Endodermal cell (in vitro differentiated cells): ENCODE data around the gene CCM2. TPM values are rescaled to one million over a fixed set of nuclear protein-coding genes. Genes with fewer than 3 reads are reported as not detected.

Experiments used
- DNase-seq: peaks from one replicate; pipeline ENCODE4 v3.0.0-alpha.2; 2017
- H3K27ac ChIP-seq: 2 replicates; pipeline ENCODE4 v1.5.1; 2013; ENCODE audit warnings: mild to moderate bottlenecking, low read depth, low read length, moderate library complexity
- H3K27me3 ChIP-seq: 2 replicates; pipeline ENCODE4 v1.6.1; 2013; ENCODE audit warnings: mild to moderate bottlenecking, low read length, moderate library complexity; ENCODE audit not compliant: insufficient read depth, control insufficient read depth, poor library complexity, severe bottlenecking
- H3K36me3 ChIP-seq: 2 replicates; pipeline ENCODE4 v1.7.0; 2013; ENCODE audit warnings: mild to moderate bottlenecking, low read length, moderate library complexity; ENCODE audit not compliant: control insufficient read depth, insufficient read depth
- H3K4me1 ChIP-seq: one replicate; pipeline ENCODE4 v1.7.0; 2013; ENCODE audit warnings: low read length; ENCODE audit not compliant: control insufficient read depth, insufficient read depth
- H3K4me3 ChIP-seq: 2 replicates; pipeline ENCODE4 v1.5.1; 2013; ENCODE audit warnings: mild to moderate bottlenecking, low read length, moderate library complexity
- H3K9ac ChIP-seq: 2 replicates; pipeline ENCODE4 v1.6.1; 2013; ENCODE audit warnings: mild to moderate bottlenecking, low read length, moderate library complexity; ENCODE audit not compliant: poor library complexity, severe bottlenecking; ENCODE audit errors: extremely low read depth
- H3K9me3 ChIP-seq: 2 replicates; pipeline ENCODE4 v1.6.1; 2013; ENCODE audit warnings: mild to moderate bottlenecking, low read length, moderate library complexity; ENCODE audit not compliant: control insufficient read depth
- H3K27ac Mint-ChIP-seq: 2 replicates; pipeline ENCODE4 v1.8.0; 2020; ENCODE audit warnings: mixed read lengths
- H3K27me3 Mint-ChIP-seq: 2 replicates; pipeline ENCODE4 v1.8.0; 2021; ENCODE audit warnings: mild to moderate bottlenecking, mixed read lengths; ENCODE audit not compliant: insufficient read depth
- H3K36me3 Mint-ChIP-seq: 2 replicates; pipeline ENCODE4 v1.8.0; 2020; ENCODE audit warnings: low read depth, mixed read lengths
- H3K4me1 Mint-ChIP-seq: 2 replicates; pipeline ENCODE4 v1.8.0; 2020; ENCODE audit warnings: mixed read lengths
- H3K4me3 Mint-ChIP-seq: 2 replicates; pipeline ENCODE4 v1.8.0; 2020; ENCODE audit warnings: mild to moderate bottlenecking, moderate library complexity, mixed read lengths
- H3K9me3 Mint-ChIP-seq: 2 replicates; pipeline ENCODE4 v1.8.0; 2020; ENCODE audit warnings: mild to moderate bottlenecking, mixed read lengths
- WGBS, 2 experiments: methylation state at CpG; one replicate each; pipeline versions ENCODE4 v1.1.5 to v1.1.7; 2013; ENCODE audit warnings: missing lambda C conversion rate in 2 of 2, mixed read lengths in 1 of 2; ENCODE audit not compliant: insufficient coverage in 1 of 2, insufficient read length in 1 of 2; 5-methylcytosine and 5-hydroxymethylcytosine counted together
- total RNA-seq, 2 donors: library from RNA; stranded (reverse); fragmentation: NEBNext Ultra II Directional in 1 of 2; extraction: Animal tissue kit (Norgen Biotek cat#: 25700) in 1 of 2; gene quantifications; 2 replicates in 1 of 2; 3 replicates in 1 of 2; pipeline ENCODE4 v1.2.1, GENCODE V29; 2021
- TF ChIP-seq, protein P1 (sequence below): fragments of 200-600 bp; sonication (generic); conservative IDR thresholded peaks from 2 replicates; pipeline ENCODE4 v1.5.0; 2021; ENCODE audit warnings: antibody characterized with exemption, mild to moderate bottlenecking

CCM2 gene
- total RNA-seq, 2 donors from 2014 or later, result 37.4 to 38.1 TPM

DNA sequence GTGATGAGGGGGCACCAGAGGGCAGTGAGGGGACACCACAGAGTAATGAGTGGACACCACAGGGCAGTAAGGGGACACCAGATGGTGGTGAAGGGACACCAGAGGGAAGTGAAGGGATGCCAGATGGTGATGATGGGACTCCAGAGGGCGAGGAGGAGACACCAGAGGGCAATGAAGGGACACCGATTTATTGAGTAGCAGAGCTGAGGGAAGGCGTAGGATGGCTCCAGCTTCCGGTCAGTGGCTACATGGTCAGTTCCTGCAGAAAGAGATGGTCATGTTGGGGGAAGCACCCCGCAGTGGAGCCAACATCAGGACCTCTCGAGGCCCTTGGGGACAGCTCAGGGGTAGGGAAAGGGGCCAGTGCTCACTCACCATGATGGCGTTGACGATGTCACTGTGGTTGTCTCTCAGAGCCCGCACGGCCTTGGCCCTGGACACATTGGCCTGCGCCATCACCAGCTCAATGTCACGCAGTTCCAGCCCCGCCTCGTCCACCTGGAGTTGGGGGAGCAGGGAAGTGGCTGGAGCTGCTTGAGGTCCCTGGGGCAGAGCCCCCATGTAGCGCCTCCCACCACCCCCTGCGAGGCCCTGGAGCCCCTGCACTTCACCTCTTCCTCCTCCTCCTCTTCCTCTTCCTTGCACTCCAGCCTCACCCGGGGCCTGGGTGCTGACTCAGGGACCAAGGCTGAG lies 80.4 kb downstream of the CCM2 start:
- no peak overlapping the region for H3K27ac ChIP-seq
- no peaks in the 10 kb centered on the region for H3K27me3 ChIP-seq
- Mint-ChIP-seq H3K27me3 (no peaks in the 10 kb centered on the region), H3K4me3 (no peak overlapping the region), H3K27ac (no peak overlapping the region), H3K36me3 (peaks cover 9% of the 10 kb centered on the region), H3K4me1 (no peaks in the 10 kb centered on the region), H3K9me3 (no peaks in the 10 kb centered on the region)
- TF ChIP-seq, protein P1, sequence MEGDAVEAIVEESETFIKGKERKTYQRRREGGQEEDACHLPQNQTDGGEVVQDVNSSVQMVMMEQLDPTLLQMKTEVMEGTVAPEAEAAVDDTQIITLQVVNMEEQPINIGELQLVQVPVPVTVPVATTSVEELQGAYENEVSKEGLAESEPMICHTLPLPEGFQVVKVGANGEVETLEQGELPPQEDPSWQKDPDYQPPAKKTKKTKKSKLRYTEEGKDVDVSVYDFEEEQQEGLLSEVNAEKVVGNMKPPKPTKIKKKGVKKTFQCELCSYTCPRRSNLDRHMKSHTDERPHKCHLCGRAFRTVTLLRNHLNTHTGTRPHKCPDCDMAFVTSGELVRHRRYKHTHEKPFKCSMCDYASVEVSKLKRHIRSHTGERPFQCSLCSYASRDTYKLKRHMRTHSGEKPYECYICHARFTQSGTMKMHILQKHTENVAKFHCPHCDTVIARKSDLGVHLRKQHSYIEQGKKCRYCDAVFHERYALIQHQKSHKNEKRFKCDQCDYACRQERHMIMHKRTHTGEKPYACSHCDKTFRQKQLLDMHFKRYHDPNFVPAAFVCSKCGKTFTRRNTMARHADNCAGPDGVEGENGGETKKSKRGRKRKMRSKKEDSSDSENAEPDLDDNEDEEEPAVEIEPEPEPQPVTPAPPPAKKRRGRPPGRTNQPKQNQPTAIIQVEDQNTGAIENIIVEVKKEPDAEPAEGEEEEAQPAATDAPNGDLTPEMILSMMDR, result no peak
- no peaks in the 10 kb centered on the region for H3K4me1 ChIP-seq
- DNase-seq, result peak; percentile 27
- H3K9ac ChIP-seq, result no peak overlapping the region
- no peak overlapping the region for H3K4me3 ChIP-seq
- H3K9me3 ChIP-seq, result no peaks in the 10 kb centered on the region
- 89 to 95% methylated on average over 8 to 17 of the region's 17 CpGs for WGBS, 2 experiments
- H3K36me3 ChIP-seq, result peaks cover 7% of the 10 kb centered on the region

DNA sequence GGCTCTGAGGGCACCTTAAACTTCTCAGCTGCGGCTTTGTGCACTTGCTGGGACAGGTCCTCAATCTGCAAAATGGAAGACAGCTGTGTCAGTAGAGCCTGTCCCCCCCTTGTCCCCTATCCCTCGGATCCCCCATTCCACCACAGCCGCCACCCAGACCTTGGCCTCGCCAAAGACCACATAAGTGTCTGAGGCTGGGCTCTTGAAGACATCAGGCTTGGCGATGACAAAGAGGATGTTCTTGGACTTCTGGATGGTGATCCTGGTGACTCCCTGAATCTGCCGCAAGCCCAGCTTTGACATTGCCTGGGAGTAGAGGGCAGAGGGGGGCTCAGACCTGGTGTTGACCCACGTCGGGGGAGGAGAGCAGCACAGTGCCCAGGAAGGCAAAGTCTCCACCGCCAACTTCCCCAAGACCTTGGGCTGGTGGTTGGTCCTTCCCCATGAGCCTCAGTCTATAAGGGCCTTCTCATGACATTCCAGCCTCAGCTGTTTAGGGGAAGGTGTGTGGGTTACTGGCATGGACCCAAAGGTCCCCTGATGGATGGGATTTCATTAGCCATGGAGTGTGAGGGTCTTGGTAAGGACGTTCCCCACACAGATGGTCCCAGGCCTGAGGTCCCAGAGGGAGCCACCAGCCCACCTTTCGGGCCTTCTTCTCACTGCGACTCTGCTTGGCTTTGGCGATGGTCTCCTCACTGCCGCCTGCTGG lies 81.1 kb downstream of the CCM2 start:
- Mint-ChIP-seq H3K4me1 (no peaks in the 10 kb centered on the region), H3K36me3 (peaks cover 6% of the 10 kb centered on the region), H3K27me3 (no peaks in the 10 kb centered on the region), H3K9me3 (no peaks in the 10 kb centered on the region), H3K4me3 (no peak overlapping the region), H3K27ac (no peak overlapping the region)
- no peaks in the 10 kb centered on the region for H3K9me3 ChIP-seq
- H3K36me3 ChIP-seq, result peaks cover 2% of the 10 kb centered on the region
- H3K4me1 ChIP-seq, result no peaks in the 10 kb centered on the region
- no peak overlapping the region for H3K9ac ChIP-seq
- H3K27me3 ChIP-seq, result no peaks in the 10 kb centered on the region
- no peak for DNase-seq
- WGBS, 2 experiments, result 93 to 96% methylated on average over 8 to 14 of the region's 14 CpGs
- TF ChIP-seq, protein P1, result no peak
- H3K4me3 ChIP-seq, result no peak overlapping the region
- no peak overlapping the region for H3K27ac ChIP-seq

- Histone ChIP-seq H3K4me1 (no peaks in the 10 kb centered on the region), H3K9ac (no peak overlapping the region)
Observed at GRCh38 chr7:45081670-45081974, 81.6 kb downstream of the CCM2 start.

More at GRCh38 chr7:45081670-45081974, 81.6 kb downstream of the CCM2 start:
- Histone ChIP-seq H3K4me3 (no peak overlapping the region), H3K36me3 (peaks cover 2% of the 10 kb centered on the region), H3K27ac (no peak overlapping the region), H3K27me3 (no peaks in the 10 kb centered on the region), H3K9me3 (no peaks in the 10 kb centered on the region)
- H3K27me3 Mint-ChIP-seq, result no peaks in the 10 kb centered on the region
- H3K4me1 Mint-ChIP-seq, result no peaks in the 10 kb centered on the region
- DNase-seq, result no peak
- H3K27ac Mint-ChIP-seq, result no peak overlapping the region
- no peaks in the 10 kb centered on the region for H3K9me3 Mint-ChIP-seq
- H3K4me3 Mint-ChIP-seq, result no peak overlapping the region
- 95 to 100% methylated on average over 1 to 9 of the region's 9 CpGs for WGBS, 2 experiments
- TF ChIP-seq, protein P1, result no peak
- peaks cover 3% of the 10 kb centered on the region for H3K36me3 Mint-ChIP-seq
